Thoracic aorta (tissue), 2 donors: ENCODE results near the gene AQP1. TPM values are rescaled to one million over a fixed set of nuclear protein-coding genes. Genes with fewer than 3 reads are reported as not detected.

ENCODE experiments used
- ATAC-seq: fragments of 150-250 bp; one replicate; pipeline ENCODE4 v1.8.0; 2017; ENCODE audit warnings: low read depth; ENCODE audit not compliant: insufficient number of reproducible peaks, low FRiP score
- DNase-seq: peaks from one replicate; pipeline ENCODE4 v3.0.0-alpha.2; 2020; ENCODE audit warnings: low spot score
- H3K27ac ChIP-seq, 2 donors: fragments of 200-600 bp; sonication (generic); 1 replicate in 1 of 2; 2 replicates in 1 of 2; pipeline ENCODE4 v1.5.1; 2016; ENCODE audit warnings: mild to moderate bottlenecking in 2 of 2, moderate library complexity in 2 of 2
- H3K27me3 ChIP-seq: fragments of 200-600 bp; sonication (generic); replicated peaks from 2 replicates; pipeline ENCODE4 v1.6.0; 2016; ENCODE audit warnings: mild to moderate bottlenecking; ENCODE audit not compliant: insufficient read depth
- H3K36me3 ChIP-seq: fragments of 200-600 bp; sonication (generic); one replicate; pipeline ENCODE4 v1.5.1; 2016
- H3K4me1 ChIP-seq, 2 donors: fragments of 200-600 bp; sonication (generic); 1 replicate in 1 of 2; 2 replicates in 1 of 2; pipeline versions ENCODE4 v1.5.1 to v1.6.0; 2016; ENCODE audit warnings: low read depth in 2 of 2, mild to moderate bottlenecking in 1 of 2; ENCODE audit not compliant: control insufficient read depth in 1 of 2
- H3K4me3 ChIP-seq: fragments of 200-600 bp; sonication (generic); 2 replicates; pipeline ENCODE4 v1.5.1; 2016; ENCODE audit warnings: mild to moderate bottlenecking
- H3K9me3 ChIP-seq: fragments of 200-600 bp; sonication (generic); 2 replicates; pipeline ENCODE4 v1.5.1; 2016
- CTCF ChIP-seq: fragments of 200-600 bp; sonication (generic); IDR thresholded peaks from one replicate; pipeline ENCODE4 v1.5.1; 2019; ENCODE audit warnings: antibody characterized with exemption
- total RNA-seq, 2 donors: library from RNA; depleted of rRNA; stranded (reverse); fragments of >200 nt; gene quantifications; one replicate each; pipeline versions ENCODE4 v1.1.0 to v1.2.3, GENCODE V29; 2016

The AQP1 gene
- total RNA-seq, 2 donors from 2014 or later: 1,262 to 1,768 TPM

- Histone ChIP-seq H3K9me3 (no peaks in the 10 kb centered on the region), H3K27me3 (no peaks in the 10 kb centered on the region), H3K4me3 (no peak overlapping the region), H3K27ac (peak overlapping the region; percentile 68 to 88), H3K4me1 (peaks cover 14 to 54% of the 10 kb centered on the region in 2 donors), H3K36me3 (no peaks in the 10 kb centered on the region)
- no peak for TF ChIP-seq CTCF
- DNase-seq (no peak), ATAC-seq (no peak)
Measured at GRCh38 chr7:30900803-30901362, 10.8 kb upstream of the AQP1 start.

GRCh38 chr7:30901856-30902255, 9.8 kb upstream of the AQP1 start:
- H3K27ac ChIP-seq: no peak overlapping the region
- no peaks in the 10 kb centered on the region for H3K9me3 ChIP-seq
- ATAC-seq: no peak
- no peak for DNase-seq
- H3K4me1 ChIP-seq: peaks cover 23 to 59% of the 10 kb centered on the region in 2 donors
- H3K4me3 ChIP-seq: no peak overlapping the region
- no peaks in the 10 kb centered on the region for H3K27me3 ChIP-seq
- no peaks in the 10 kb centered on the region for H3K36me3 ChIP-seq
- no peak for TF ChIP-seq CTCF

GRCh38 chr7:30902466-30902865, 9.2 kb upstream of the AQP1 start:
- peaks cover 24 to 59% of the 10 kb centered on the region in 2 donors for H3K4me1 ChIP-seq

GRCh38 chr7:30903146-30903545, 8.5 kb upstream of the AQP1 start:
- no peaks in the 10 kb centered on the region for H3K27me3 ChIP-seq
- ATAC-seq (no peak), DNase-seq (no peak)
- no peak for TF ChIP-seq CTCF
- no peak overlapping the region for H3K4me3 ChIP-seq
- H3K9me3 ChIP-seq: no peaks in the 10 kb centered on the region
- peaks cover 30 to 61% of the 10 kb centered on the region in 2 donors for H3K4me1 ChIP-seq
- H3K36me3 ChIP-seq: no peaks in the 10 kb centered on the region
- H3K27ac ChIP-seq: no peak overlapping the region

More at GRCh38 chr7:30902466-30902865, 9.2 kb upstream of the AQP1 start:
- no peaks in the 10 kb centered on the region for H3K36me3 ChIP-seq
- no peaks in the 10 kb centered on the region for H3K27me3 ChIP-seq
- H3K9me3 ChIP-seq: no peaks in the 10 kb centered on the region
- H3K27ac ChIP-seq: no peak overlapping the region
- ATAC-seq: no peak
- no peak for DNase-seq
- TF ChIP-seq CTCF: no peak
- H3K4me3 ChIP-seq: no peak overlapping the region

- no peaks in the 10 kb centered on the region for H3K36me3 ChIP-seq
- TF ChIP-seq CTCF: no peak
- peak overlapping the region in 1 of 2 donors; percentile 98 for H3K27ac ChIP-seq
- ATAC-seq (no peak), DNase-seq (no peak)
- H3K27me3 ChIP-seq: no peaks in the 10 kb centered on the region
- H3K9me3 ChIP-seq: no peaks in the 10 kb centered on the region
- H3K4me3 ChIP-seq: no peak overlapping the region
- peaks cover 28 to 66% of the 10 kb centered on the region in 2 donors for H3K4me1 ChIP-seq
Measured at GRCh38 chr7:30904561-30904960, 7.1 kb upstream of the AQP1 start.
